NK-92 (cell line): ENCODE measurements around the gene ATG7.

Source experiments
- DNase-seq: peaks from one replicate; lab custom pipeline; 2025; ENCODE audit not compliant: unreplicated experiment; lab: John Stamatoyannopoulos, UW

ATG7 gene

GRCh38 chr3:11350374-11350773 lies 78.2 kb downstream of the ATG7 start:
- DNase-seq = no peak

DNA sequence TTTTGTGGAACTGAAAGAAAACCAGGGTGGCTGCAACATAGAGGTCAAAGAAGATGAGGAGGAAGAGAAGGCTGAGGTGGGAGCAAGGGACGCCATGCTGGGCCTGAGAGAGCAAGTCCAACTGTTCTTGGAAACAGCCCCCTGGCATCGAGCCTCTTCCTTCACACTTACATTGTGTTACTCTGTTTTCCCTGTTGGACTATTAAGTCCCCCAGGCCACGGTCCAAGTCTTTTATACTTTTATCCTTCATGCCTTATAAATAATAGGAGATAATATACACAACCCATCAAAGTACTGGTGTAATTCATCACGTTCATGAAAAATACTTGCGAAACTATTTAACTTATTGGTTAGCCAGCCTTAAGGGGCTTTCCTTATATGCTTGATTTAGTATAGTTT lies 79.3 kb downstream of the ATG7 start:
- DNase-seq = no peak

GRCh38 chr3:11356269-11356668 lies 84.1 kb downstream of the ATG7 start:
- DNase-seq = no peak

- no peak for DNase-seq
Observed at GRCh38 chr3:11362600-11362999, 90.4 kb downstream of the ATG7 start.

DNA sequence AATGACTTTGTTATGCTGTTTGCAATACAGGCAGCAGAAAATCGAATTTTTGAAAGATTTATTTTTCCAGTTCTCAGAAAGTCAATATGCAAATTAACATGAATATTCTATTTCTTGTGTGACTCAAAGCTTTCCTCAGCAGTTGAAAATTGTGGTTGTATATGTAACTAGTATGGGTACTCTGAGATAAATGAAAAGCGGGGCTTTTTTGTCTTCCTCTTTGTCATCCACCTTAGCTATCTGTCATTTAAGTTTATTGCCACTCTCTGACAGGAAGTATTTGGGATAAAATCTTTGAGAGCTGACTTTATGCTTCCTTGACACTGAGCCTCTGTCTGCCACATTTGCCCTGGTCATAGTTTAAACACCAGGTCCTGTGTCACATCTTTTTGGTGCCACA lies 91.5 kb downstream of the ATG7 start:
- DNase-seq = no peak

DNA sequence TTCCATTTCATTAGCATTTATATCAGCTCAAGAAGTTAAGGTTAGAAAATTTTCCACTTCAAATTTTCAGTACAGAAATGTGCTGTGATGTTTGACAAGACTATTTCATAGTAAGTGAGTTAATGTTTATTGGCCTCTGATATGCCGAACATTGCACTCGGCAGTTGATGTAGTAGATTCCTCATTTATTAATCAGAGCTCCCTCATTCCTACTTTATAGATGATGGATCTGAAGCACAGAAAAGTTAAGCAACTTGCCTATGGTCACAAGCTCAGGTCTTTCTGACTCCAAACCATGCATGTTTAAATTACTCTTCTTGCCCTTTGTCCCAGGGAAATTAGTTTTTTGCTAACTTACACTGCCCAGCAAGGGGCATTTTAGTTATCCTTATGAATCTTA lies 92.0 kb downstream of the ATG7 start:
- no peak for DNase-seq

GRCh38 chr3:11367143-11367693 lies 95.0 kb downstream of the ATG7 start:
- no peak for DNase-seq

- no peak for DNase-seq
Observed at GRCh38 chr3:11370191-11370590, 98.0 kb downstream of the ATG7 start.

DNA sequence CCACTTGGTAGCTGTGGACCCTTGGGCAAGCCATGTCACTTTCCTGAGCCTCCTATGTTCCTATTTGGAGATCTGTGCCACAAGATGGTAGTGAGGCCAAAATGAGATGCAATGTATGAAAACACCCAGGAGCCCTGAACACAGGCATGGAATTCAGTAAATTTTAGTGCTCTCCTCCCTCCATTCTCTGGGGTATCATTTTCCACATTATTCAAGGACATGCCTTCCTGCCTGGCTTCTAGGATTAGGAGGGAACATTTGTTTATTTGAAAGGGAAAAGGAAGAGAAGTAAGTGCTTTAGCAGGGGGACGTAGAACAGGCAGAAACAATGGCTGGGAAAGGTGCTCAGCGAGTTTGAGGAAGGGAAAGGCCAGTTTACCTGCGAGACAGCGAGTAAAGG lies 98.8 kb downstream of the ATG7 start:
- no peak for DNase-seq

- no peak for DNase-seq
Observed at GRCh38 chr3:11371747-11372146, 99.5 kb downstream of the ATG7 start.

DNA sequence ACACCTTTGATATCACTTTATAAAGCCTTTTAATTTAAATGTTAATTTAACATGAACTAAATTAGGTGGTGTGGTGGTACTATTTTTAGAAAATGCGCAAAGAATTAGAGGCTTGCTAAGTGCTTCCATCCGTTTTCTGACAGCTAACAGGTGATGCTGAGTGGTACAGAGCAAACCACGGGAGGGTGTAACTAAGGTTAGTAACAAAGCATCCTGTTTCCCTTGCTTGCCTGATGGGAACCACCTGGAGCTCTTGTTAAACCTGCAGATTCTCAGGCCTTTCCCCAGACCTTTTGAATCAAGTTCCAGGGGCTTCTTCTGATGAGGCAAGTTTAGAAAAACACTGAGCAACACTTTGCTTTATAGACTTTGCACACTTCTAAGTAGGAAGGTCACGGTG lies 101.0 kb downstream of the ATG7 start:
- DNase-seq = no peak

GRCh38 chr3:11373654-11374053 lies 101.5 kb downstream of the ATG7 start:
- no peak for DNase-seq

DNA sequence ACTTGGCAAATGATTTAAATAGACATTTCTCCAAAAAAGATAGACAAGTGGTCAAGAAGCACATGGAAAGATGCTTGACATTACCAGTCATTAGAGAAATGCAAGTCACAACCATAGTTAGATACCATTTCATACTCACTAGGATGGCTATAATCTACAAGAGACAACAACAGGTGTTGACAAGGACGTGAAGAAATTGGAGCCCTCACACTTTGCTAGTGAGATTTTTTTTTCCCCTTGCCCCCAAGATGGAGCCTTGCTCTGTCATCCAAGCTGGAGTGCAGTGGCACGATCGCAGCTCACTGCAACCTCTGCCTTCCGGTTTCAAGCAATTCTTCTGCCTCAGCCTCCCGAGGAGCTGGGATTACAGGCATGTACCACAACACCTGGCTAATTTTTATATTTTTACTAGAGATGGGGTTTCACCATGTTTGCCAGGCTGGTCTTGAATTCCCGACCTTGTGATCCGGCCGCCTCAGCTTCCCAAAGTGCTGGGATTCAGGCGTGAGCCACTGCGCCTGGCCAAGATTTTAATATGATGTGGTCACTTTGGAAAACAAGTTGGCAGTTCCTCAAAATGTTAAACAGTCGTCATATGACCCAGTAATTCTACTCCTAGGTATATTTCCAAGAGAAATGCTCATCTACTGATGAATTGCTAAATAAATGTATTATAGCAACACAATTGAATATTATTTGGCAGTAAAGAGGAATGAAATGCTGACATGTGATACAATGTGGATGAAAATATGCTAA lies 103.3 kb downstream of the ATG7 start:
- DNase-seq = no peak

DNA sequence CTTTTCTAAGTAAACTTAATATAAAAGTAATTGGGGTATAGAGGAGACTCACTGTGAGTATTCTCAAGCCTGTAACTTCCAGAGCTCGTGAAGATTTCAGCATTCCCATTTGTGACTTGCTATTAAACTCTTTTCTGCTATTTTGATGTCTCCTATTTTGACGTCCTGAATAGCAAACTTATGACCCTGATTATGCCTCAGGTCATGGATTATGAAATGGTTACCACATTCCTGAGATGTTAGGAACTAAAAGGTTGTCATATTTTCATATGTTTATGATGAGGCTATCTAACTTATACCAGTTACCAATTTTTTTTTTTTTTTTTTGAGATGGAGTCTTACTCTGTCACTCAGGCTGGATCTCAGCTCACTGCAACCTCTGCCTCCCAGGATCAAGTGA lies 105.5 kb downstream of the ATG7 start:
- DNase-seq = no peak

- no peak for DNase-seq
Observed at GRCh38 chr3:11379238-11379823, 107.1 kb downstream of the ATG7 start.

DNA sequence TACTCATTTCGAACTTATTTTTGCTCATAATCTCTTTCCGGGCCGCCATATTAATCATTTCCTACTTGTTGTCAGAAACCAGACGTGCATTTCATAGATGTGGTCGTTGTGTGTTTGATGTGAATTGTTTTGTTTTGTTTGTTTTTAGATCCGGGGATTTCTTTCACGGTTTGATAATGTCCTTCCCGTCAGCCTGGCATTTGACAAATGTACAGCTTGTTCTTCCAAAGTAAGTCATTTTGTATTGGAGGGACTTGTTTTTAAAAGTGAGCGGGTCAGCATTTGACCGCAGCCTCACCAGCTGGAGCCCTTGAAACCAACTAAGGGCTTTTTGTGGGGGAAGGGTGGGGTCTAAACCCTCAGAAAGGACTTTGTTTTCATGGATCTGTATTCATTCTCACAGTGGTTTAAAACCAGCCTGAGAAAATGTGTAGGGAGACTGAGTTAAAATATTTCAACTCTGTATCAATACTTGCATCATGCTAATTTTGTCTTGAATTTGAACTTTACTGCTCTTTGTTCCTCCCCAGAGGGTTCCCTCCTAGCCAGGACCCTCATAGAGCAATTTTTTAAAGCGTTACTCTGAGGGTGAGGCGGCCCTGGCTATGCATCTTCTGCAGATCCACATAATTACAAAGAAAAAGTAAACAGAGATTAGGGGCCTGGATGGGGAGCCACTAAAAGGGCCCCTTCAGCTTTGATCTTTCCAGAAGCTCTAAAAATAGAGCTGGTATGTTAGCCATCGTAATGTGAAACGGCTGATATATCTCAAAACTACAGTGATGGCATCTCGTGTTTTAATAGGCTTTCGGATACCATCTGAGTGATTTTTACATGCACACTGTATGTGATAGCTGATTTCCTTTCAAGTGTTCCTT lies 107.9 kb downstream of the ATG7 start:
- DNase-seq = no peak

GRCh38 chr3:11381141-11381540 lies 108.9 kb downstream of the ATG7 start:
- no peak for DNase-seq

- no peak for DNase-seq
Observed at GRCh38 chr3:11381563-11381962, 109.4 kb downstream of the ATG7 start.

DNA sequence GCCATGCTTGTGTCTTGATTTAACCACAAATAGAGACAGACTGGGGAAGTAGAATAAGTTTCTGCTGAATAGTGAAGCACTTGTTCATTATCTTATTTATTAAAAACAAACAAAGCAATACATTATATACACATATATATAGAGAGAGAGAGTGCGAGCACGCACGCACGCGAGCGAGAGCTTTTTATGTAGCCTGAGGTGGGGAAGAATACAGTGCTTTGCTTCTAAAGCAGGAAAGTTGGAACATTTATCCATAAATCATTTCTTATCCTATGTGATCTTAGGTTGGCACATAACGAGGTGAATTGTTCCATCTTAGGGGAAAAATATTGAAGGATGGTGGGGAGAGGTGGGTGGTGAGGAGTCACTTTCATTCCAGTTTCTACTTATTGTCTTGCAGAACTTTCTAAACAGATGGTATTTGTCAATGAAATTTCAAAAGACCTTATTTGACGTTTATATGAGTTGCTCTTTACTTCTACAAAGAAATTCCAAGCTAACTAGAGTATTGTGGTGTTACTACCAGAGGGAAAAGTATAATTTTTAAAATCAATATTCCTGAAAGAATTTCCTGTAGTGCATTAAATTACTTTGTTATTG lies 110.0 kb downstream of the ATG7 start:
- DNase-seq = no peak

GRCh38 chr3:11384074-11384473 lies 111.9 kb downstream of the ATG7 start:
- no peak for DNase-seq

DNA sequence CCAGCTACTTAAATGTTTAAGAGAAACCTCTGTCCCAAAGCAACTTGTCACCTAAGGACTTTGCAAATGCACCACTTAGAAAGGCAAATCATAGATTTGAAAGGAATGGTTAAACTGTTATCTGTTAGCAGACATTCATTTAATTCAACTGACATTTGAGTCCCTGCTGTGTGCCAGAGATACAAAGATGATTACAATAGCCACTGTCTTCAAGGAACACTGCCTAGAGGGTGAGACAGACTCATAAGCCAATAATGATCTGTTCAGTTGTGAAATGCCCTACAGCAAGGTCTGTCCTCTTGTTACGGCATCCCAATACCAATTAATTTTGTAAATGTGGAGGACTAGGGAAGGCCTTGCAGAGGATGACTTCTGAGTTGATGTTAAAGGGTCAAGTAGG lies 113.1 kb downstream of the ATG7 start:
- DNase-seq = no peak
